ENCODE measurements around the gene SRI.
"Not testable (repeated sequence)": the region's sequence is repeated elsewhere in the genome, so short reads cannot be mapped to it uniquely, and the experiment has no call there.

The SRI gene

GRCh38 chr7:88172842-88173241, 47.0 kb downstream of the SRI start:
- DNase-seq: no peak

GRCh38 chr7:88169717-88170320, 50.0 kb downstream of the SRI start:
- no peak for DNase-seq

GRCh38 chr7:88167721-88168120, 52.1 kb downstream of the SRI start:
- DNase-seq: no peak

GRCh38 chr7:88167223-88167622, 52.6 kb downstream of the SRI start:
- no peak for DNase-seq

- DNase-seq: no peak
Measured at GRCh38 chr7:88165697-88166096, 54.1 kb downstream of the SRI start.

GRCh38 chr7:88159741-88160140, 60.1 kb downstream of the SRI start:
- DNase-seq: not testable (repeated sequence)

- no peak for DNase-seq
Measured at GRCh38 chr7:88156356-88156755, 63.5 kb downstream of the SRI start.

GRCh38 chr7:88155756-88156155, 64.1 kb downstream of the SRI start:
- no peak for DNase-seq
